Upper lobe of left lung (tissue), 6 donors: ENCODE data around the gene PUM2. TPM values are rescaled to one million over a fixed set of nuclear protein-coding genes. Genes with fewer than 3 reads are reported as not detected.

Experiments
- ATAC-seq, 2 donors: fragments of 200-7000 bp; cut with Tn5 transposase; one replicate each; pipeline ENCODE4 v1.9.1; 2022; ENCODE audit warnings: mild to moderate bottlenecking in 2 of 2, moderate library complexity in 2 of 2; ENCODE audit not compliant: low FRiP score in 2 of 2
- DNase-seq, 2 donors: peaks; one replicate each; pipeline ENCODE4 v3.0.0-alpha.2; 2019 to 2020
- H3K27ac ChIP-seq, 4 donors: fragments of 200-600 bp; sonication (generic); one replicate each; pipeline ENCODE4 v1.5.1; 2016 to 2019
- H3K27me3 ChIP-seq, 4 donors: fragments of 200-600 bp; sonication (generic); one replicate each; pipeline ENCODE4 v1.5.1; 2017 to 2019
- H3K36me3 ChIP-seq, 4 donors: fragments of 200-600 bp; sonication (generic); one replicate each; pipeline ENCODE4 v1.5.1; 2016 to 2019
- H3K4me1 ChIP-seq, 4 donors: fragments of 200-600 bp; sonication (generic); one replicate each; pipeline ENCODE4 v1.5.1; 2018 to 2019
- H3K4me3 ChIP-seq, 4 donors: fragments of 200-600 bp; sonication (generic); one replicate each; pipeline ENCODE4 v1.5.1; 2017 to 2019; ENCODE audit warnings: mild to moderate bottlenecking in 2 of 4, moderate library complexity in 1 of 4
- H3K9me3 ChIP-seq, 4 donors: fragments of 200-600 bp; sonication (generic); one replicate each; pipeline ENCODE4 v1.5.1; 2018 to 2019
- EP300 ChIP-seq, 4 donors: sonication (generic); formaldehyde crosslinking; IDR thresholded peaks; one replicate each; pipeline ENCODE4 v1.5.1; 2017; ENCODE audit warnings: antibody characterized with exemption in 4 of 4, control low read depth in 2 of 4
- POLR2A ChIP-seq, 4 donors: fragments of 450-650 bp; IDR thresholded peaks; one replicate each; pipeline ENCODE4 v1.5.1; 2016 to 2017; ENCODE audit warnings: antibody characterized with exemption in 4 of 4, mild to moderate bottlenecking in 2 of 4
- POLR2AphosphoS5 ChIP-seq, 2 donors: sonication (generic); formaldehyde crosslinking; IDR thresholded peaks; one replicate each; pipeline ENCODE4 v1.5.1; 2017; ENCODE audit warnings: antibody characterized with exemption in 2 of 2
- WGBS, 2 donors: methylation state at CpG; one replicate each; pipeline ENCODE4 v1.1.5; 2017 to 2018; 5-methylcytosine and 5-hydroxymethylcytosine counted together
- total RNA-seq, 6 donors: library from RNA; depleted of rRNA in 4 of 6; stranded (reverse); fragments of >200 nt in 4 of 6; gene quantifications; one replicate each; pipeline versions ENCODE4 v1.1.0 to v1.2.1, GENCODE V29; 2016 to 2021
- TF ChIP-seq, protein P1 (sequence below), 6 experiments: fragments of 450-650 bp in 4 of 6; fragments of 200-600 bp in 2 of 6; sonication (generic) in 2 of 6; IDR thresholded peaks; one replicate each; pipeline ENCODE4 v1.5.1; 2016 to 2019; ENCODE audit warnings: antibody characterized with exemption in 6 of 6
- donor health status: DM: no; HTN: no; CAD: no; lungs with moderate emphysema.
- donor health status: DM: no; HTN: yes; CAD: no; lungs with severe emphysema.

Gene PUM2
- total RNA-seq, 6 donors from 2014 or later = 33.1 to 114 (median 86.6) TPM

DNA sequence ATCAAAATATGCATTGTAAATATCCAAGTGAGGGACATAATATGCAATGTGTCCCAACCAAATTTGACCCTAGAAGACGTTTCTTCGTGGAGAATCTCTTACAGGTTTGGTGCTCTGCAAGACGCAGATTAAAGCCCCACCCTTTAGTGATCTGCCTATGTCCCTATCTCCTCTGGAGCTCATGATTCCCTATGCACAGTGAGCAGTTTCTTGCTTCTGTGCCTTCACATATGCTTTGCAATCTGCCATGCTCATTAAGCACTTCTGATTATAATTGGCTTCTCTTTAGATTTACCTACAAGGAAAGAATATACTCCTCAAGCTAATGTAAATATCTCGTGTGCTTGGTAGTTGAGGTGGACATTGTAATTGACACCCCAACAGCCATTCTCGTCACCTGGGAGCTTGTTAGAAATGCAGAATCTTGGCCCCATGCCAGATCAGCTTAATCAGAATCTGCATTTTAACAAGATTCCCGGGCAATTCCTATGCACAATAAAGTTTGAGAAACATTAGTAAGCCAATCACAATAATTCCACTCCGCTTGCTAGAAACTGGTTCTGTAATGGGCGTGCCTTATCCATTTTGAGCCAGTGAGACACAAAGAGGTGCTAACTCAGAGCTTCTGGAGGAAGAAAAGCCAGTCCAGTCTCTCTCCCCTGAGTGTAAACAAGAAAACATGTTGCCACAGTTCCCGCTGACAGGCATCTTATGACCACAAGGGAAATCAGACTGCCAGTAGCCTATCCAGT, 2.8 kb upstream of the PUM2 start:
- TF ChIP-seq POLR2AphosphoS5 (IDR thresholded peaks at IDR 0.05) = no peak
- TF ChIP-seq, protein P1, sequence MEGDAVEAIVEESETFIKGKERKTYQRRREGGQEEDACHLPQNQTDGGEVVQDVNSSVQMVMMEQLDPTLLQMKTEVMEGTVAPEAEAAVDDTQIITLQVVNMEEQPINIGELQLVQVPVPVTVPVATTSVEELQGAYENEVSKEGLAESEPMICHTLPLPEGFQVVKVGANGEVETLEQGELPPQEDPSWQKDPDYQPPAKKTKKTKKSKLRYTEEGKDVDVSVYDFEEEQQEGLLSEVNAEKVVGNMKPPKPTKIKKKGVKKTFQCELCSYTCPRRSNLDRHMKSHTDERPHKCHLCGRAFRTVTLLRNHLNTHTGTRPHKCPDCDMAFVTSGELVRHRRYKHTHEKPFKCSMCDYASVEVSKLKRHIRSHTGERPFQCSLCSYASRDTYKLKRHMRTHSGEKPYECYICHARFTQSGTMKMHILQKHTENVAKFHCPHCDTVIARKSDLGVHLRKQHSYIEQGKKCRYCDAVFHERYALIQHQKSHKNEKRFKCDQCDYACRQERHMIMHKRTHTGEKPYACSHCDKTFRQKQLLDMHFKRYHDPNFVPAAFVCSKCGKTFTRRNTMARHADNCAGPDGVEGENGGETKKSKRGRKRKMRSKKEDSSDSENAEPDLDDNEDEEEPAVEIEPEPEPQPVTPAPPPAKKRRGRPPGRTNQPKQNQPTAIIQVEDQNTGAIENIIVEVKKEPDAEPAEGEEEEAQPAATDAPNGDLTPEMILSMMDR (IDR thresholded peaks at IDR 0.05) = no peak
- no peak for TF ChIP-seq EP300 (IDR thresholded peaks at IDR 0.05)
- TF ChIP-seq POLR2A (IDR thresholded peaks at IDR 0.05) = no peak
- Histone ChIP-seq H3K9me3 (no peaks in the 10 kb centered on the region), H3K36me3 (no peaks in the 10 kb centered on the region), H3K27me3 (no peaks in the 10 kb centered on the region), H3K27ac (no peak overlapping the region), H3K4me3 (no peak overlapping the region), H3K4me1 (peaks cover 14 to 23% (median 19%) of the 10 kb centered on the region in 4 donors)
- 77 to 82% methylated on average over 9 of the region's 9 CpGs for WGBS, 2 donors
- ATAC-seq (no peak), DNase-seq (no peak)

DNA sequence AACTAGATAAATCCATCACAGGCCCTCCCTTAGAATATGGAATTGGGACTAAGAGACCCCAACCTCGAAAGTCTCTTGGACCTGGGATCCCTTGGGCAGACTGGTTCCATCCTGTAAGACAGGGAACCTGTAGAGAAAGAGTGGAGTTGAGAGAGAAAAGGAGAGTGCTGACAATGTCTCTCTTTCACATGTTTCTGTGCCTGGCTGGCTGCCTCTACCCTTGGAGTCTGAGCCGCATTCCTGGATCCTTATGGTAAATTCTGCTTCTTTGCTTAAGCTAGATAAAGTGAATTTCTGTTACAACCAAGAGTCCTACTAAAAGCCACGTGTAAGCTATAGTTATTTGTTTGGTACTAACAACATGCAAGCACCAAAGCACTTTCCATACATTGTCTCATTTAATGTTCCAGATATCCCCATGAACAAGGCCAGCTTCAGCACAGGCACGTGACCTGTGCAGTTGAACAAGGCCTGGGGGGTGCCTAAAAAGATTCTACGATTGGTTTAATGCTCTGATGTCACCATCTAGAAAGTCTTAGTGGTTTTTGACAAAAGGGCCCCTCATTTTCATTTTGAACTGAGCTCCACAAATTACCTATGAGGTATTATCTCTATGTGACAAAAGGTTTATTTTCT, 2.1 kb upstream of the PUM2 start:
- WGBS, 2 donors = 79 to 82% methylated on average over 5 of the region's 5 CpGs
- TF ChIP-seq EP300 (IDR thresholded peaks at IDR 0.05) (no peak), POLR2AphosphoS5 (IDR thresholded peaks at IDR 0.05) (no peak), POLR2A (IDR thresholded peaks at IDR 0.05) (no peak)
- Histone ChIP-seq H3K4me1 (peaks cover 21 to 31% (median 26%) of the 10 kb centered on the region in 4 donors), H3K27me3 (no peaks in the 10 kb centered on the region), H3K4me3 (no peak overlapping the region), H3K27ac (peak overlapping the region; percentile 23 to 99 (median 98)), H3K9me3 (no peaks in the 10 kb centered on the region), H3K36me3 (no peaks in the 10 kb centered on the region)
- DNase-seq (no peak), ATAC-seq (no peak)

DNA sequence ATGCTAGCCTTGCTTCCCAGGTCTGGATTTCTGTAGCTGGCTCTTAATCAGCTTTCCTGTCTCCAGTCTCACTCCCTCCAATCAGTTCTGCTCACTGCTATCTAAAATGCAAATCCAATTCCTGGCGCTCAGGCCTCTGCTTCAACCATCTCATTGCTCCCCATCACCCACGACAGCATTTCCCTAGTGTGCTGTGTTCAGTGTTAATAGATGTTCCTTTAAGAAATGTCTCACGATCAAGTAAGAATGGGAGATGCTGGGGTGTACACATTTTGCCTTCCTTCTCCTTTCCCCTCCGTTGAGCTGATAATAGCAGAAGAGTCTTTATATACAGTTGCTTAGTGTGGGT, 1.6 kb upstream of the PUM2 start:
- H3K27ac ChIP-seq = peak overlapping the region; percentile 93 to 99 (median 98)
- TF ChIP-seq, protein P1 (IDR thresholded peaks at IDR 0.05) = no peak
- TF ChIP-seq POLR2AphosphoS5 (IDR thresholded peaks at IDR 0.05) (no peak), EP300 (IDR thresholded peaks at IDR 0.05) (no peak), POLR2A (IDR thresholded peaks at IDR 0.05) (no peak)
- H3K4me3 ChIP-seq = no peak overlapping the region
- H3K4me1 ChIP-seq = peaks cover 26 to 33% (median 31%) of the 10 kb centered on the region in 4 donors
- H3K27me3 ChIP-seq = no peaks in the 10 kb centered on the region
- H3K9me3 ChIP-seq = no peaks in the 10 kb centered on the region
- DNase-seq = no peak
- no peak for ATAC-seq
- H3K36me3 ChIP-seq = no peaks in the 10 kb centered on the region
- WGBS, 2 donors = 67 to 68% methylated on average over 4 of the region's 4 CpGs

DNA sequence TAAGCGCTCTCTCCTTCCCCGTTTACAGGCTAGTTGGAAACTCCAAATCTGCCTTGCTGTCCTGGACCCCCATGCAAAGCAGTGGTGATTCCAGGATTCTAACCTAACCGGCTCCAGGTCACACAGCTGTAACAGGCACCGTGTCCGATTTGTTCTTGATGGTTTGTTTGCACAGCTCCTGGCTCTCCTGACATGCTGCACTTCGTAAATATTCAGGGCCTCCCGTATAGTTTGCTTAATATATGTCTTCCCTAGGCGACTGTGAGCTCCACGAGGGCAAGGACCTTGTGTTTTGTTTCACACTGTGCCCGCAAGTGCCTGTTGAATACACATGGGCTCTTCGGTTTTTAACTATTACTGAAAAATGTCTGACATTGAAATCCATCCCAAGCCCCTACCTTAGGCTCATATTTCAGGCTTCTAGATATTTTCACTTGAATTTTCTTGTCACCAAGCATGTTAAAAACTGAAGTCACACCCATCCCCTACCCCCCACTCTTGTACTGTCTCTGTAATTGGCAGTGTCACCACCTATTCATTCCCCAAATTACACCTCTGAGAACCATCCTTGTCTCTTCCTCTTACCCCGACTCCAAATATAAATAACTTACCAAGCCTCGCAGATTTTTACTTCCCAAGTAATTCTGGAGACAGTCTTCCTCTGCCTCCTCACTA, 1.0 kb upstream of the PUM2 start:
- no peaks in the 10 kb centered on the region for H3K9me3 ChIP-seq
- DNase-seq (peak in 1 of 2 donors; percentile 36), ATAC-seq (peak in 1 of 2 donors; percentile 5)
- no peak for TF ChIP-seq POLR2AphosphoS5 (IDR thresholded peaks at IDR 0.05)
- TF ChIP-seq, protein P1 (IDR thresholded peaks at IDR 0.05) = no peak
- no peaks in the 10 kb centered on the region for H3K27me3 ChIP-seq
- H3K4me3 ChIP-seq = peak overlapping the region; percentile 63 to 90 (median 81)
- H3K36me3 ChIP-seq = no peaks in the 10 kb centered on the region
- H3K27ac ChIP-seq = peak overlapping the region; percentile 93 to 99 (median 98)
- WGBS, 2 donors = 13 to 23% methylated on average over 13 of the region's 13 CpGs
- peaks cover 31 to 37% (median 36%) of the 10 kb centered on the region in 4 donors for H3K4me1 ChIP-seq

DNA sequence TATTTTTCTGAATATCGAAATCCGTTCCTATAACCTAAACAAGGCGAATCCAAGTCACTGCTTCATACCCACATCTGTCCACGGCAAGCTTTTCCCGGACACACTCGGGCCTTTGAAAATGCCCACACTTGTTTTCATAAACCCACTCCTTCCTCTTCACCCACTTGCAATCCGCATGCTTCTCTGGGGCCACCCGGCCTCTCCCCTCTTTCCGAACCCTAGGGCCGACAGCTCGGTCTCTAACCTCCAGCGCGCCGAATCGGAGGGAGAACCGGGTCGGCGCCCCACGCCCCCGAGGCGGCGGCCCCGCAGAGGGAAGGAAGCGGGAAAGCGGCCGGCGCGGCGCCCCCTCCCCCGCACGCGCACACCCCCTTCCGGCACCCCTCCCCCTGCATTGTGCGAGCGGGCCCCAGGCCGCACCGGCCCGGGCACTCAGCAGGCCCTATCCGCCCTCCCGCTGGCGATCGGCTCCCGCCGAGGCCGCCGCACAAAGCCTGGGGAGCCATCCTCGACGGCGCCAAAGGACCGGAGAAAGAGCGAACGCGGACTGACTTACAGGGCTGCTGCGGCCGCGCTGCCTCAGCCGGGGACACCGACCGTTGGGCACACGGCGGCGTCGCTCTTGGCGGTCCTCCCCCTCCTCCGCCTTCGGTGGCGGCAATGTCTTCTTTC, 467 bp downstream of the PUM2 start:
- DNase-seq (peak; percentile 46 to 93), ATAC-seq (peak; percentile 71 to 78)
- TF ChIP-seq POLR2A (IDR thresholded peaks at IDR 0.05) (no peak), EP300 (IDR thresholded peaks at IDR 0.05) (no peak), POLR2AphosphoS5 (IDR thresholded peaks at IDR 0.05) (peak in 1 of 2 donors; percentile 24)
- TF ChIP-seq, protein P1 (IDR thresholded peaks at IDR 0.05) = no peak
- Histone ChIP-seq H3K4me1 (peaks cover 43 to 50% (median 44%) of the 10 kb centered on the region in 4 donors), H3K9me3 (no peaks in the 10 kb centered on the region), H3K27ac (peak overlapping the region; percentile 93 to 99 (median 98)), H3K27me3 (no peaks in the 10 kb centered on the region), H3K4me3 (peak overlapping the region; percentile 63 to 98 (median 88)), H3K36me3 (no peaks in the 10 kb centered on the region)
- 0 to 2% methylated on average over 13 to 26 of the region's 67 CpGs for WGBS, 2 donors
